Esophagus squamous epithelium (tissue), 5 donors: ENCODE data around the gene DENR. TPM values are rescaled to one million over a fixed set of nuclear protein-coding genes. Genes with fewer than 3 reads are reported as not detected.

ENCODE experiments used
- DNase-seq: peaks from one replicate; lab custom pipeline; 2025; lab: John Stamatoyannopoulos, UW
- H3K27ac ChIP-seq, 4 donors: fragments of 200-600 bp; sonication (generic); one replicate each; pipeline ENCODE4 v1.5.1; 2016 to 2019; ENCODE audit warnings: mild to moderate bottlenecking in 1 of 4
- H3K27me3 ChIP-seq, 4 donors: fragments of 200-600 bp; sonication (generic); 1 replicate in 3 of 4; 2 replicates in 1 of 4; pipeline versions ENCODE4 v1.5.1 to v1.6.0; 2017 to 2021; ENCODE audit warnings: antibody characterized with exemption in 1 of 4
- H3K36me3 ChIP-seq, 3 donors: fragments of 200-600 bp; sonication (generic); one replicate each; pipeline ENCODE4 v1.5.1; 2016 to 2019
- H3K4me1 ChIP-seq, 3 donors: fragments of 200-600 bp; sonication (generic); one replicate each; pipeline ENCODE4 v1.5.1; 2017 to 2019
- H3K4me3 ChIP-seq, 4 donors: fragments of 200-600 bp; sonication (generic); 1 replicate in 3 of 4; 2 replicates in 1 of 4; pipeline ENCODE4 v1.5.1; 2016 to 2019; ENCODE audit warnings: mild to moderate bottlenecking in 2 of 4, moderate library complexity in 1 of 4
- H3K9me3 ChIP-seq, 3 donors: fragments of 200-600 bp; sonication (generic); one replicate each; pipeline ENCODE4 v1.5.1; 2016 to 2019
- POLR2A ChIP-seq, 4 donors: fragments of 450-650 bp; IDR thresholded peaks; one replicate each; pipeline ENCODE4 v1.6.1; 2017; ENCODE audit warnings: antibody characterized with exemption in 4 of 4, mild to moderate bottlenecking in 4 of 4, moderate library complexity in 3 of 4
- WGBS, 2 donors: methylation state at CpG; one replicate each; pipeline ENCODE4 v1.1.5; 2018; 5-methylcytosine and 5-hydroxymethylcytosine counted together
- intact Hi-C: fragments of 100-400 bp; cut with DNase I; formaldehyde crosslinking; loops from one replicate; pipeline ENCODE4 v1.15.0; 2022
- total RNA-seq, 4 donors: library from RNA; depleted of rRNA; stranded (reverse); fragments of >200 nt; gene quantifications; one replicate each; pipeline ENCODE4 v1.1.0, GENCODE V29; 2016
- TF ChIP-seq, protein P1 (sequence below), 6 experiments: fragments of 450-650 bp in 4 of 6; fragments of 200-600 bp in 2 of 6; sonication (generic) in 2 of 6; IDR thresholded peaks; one replicate each; pipeline ENCODE4 v1.5.1; 2016 to 2019; ENCODE audit warnings: antibody characterized with exemption in 6 of 6, mild to moderate bottlenecking in 4 of 6, moderate library complexity in 4 of 6
- donor health status: DM: yes; HTN: yes; CAD: no.

DENR gene
- total RNA-seq, 4 donors from 2014 or later: 23.3 to 40.1 (median 32.3) TPM

DNA sequence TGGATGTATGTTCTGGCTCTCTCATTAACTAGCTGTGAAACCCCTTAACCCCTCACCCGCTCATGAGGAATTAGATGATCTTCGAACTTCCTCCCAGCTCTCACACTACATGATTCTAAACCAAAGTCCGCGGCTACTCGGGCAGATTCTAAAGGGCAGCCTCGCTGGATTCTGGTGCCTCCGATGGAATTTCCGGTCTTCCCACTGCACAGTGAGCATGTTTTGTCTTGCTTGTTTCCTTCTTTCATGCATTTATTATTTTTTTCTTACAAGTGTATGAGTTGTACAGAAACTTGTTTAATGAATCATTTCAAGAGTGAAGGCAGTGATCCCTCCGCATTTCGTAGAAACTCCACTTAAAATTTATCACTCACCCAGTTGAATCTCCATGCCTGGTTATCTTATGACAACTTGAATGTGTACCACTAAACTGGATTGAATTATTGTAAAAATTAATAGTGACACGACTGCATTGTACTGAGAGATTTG is 31.5 kb upstream of the DENR start:
- DNase-seq: no peak
- TF ChIP-seq, protein P1, sequence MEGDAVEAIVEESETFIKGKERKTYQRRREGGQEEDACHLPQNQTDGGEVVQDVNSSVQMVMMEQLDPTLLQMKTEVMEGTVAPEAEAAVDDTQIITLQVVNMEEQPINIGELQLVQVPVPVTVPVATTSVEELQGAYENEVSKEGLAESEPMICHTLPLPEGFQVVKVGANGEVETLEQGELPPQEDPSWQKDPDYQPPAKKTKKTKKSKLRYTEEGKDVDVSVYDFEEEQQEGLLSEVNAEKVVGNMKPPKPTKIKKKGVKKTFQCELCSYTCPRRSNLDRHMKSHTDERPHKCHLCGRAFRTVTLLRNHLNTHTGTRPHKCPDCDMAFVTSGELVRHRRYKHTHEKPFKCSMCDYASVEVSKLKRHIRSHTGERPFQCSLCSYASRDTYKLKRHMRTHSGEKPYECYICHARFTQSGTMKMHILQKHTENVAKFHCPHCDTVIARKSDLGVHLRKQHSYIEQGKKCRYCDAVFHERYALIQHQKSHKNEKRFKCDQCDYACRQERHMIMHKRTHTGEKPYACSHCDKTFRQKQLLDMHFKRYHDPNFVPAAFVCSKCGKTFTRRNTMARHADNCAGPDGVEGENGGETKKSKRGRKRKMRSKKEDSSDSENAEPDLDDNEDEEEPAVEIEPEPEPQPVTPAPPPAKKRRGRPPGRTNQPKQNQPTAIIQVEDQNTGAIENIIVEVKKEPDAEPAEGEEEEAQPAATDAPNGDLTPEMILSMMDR (IDR thresholded peaks at IDR 0.05): no peak
- Histone ChIP-seq H3K27ac (peak overlapping the region; percentile 75 to 94 (median 92)), H3K36me3 (no peaks in the 10 kb centered on the region), H3K4me3 (peak overlapping the region in 3 of 4 donors; percentile 2 to 20 (median 7)), H3K27me3 (no peaks in the 10 kb centered on the region), H3K9me3 (no peaks in the 10 kb centered on the region), H3K4me1 (peaks cover 10 to 48% (median 10%) of the 10 kb centered on the region in 3 donors)
- intact Hi-C loops: no loop called here
- 26 to 44% methylated on average over 11 of the region's 11 CpGs for WGBS, 2 donors

DNA sequence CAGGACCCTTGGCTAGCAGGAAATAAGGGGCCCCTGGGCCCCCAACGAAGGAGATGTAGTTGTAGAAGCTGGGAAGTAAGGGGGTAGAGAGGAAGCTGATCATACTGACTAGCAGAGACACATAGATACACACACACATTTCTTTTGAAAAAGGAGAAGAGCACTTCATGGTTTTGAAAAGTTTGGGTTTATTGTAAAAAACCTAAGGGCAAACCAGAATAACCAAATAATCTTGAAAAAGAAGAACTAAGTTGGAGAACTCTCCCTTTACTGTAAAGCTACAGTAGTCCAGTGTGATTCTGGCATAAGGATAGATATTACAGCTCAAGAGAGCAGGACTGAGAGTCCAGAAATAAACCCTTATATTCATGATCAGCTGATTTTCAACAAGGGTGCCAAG is 30.2 kb upstream of the DENR start:
- no peaks in the 10 kb centered on the region for H3K27me3 ChIP-seq
- TF ChIP-seq POLR2A (IDR thresholded peaks at IDR 0.05): no peak
- TF ChIP-seq, protein P1 (IDR thresholded peaks at IDR 0.05): no peak
- intact Hi-C loops: no loop called here

DNA sequence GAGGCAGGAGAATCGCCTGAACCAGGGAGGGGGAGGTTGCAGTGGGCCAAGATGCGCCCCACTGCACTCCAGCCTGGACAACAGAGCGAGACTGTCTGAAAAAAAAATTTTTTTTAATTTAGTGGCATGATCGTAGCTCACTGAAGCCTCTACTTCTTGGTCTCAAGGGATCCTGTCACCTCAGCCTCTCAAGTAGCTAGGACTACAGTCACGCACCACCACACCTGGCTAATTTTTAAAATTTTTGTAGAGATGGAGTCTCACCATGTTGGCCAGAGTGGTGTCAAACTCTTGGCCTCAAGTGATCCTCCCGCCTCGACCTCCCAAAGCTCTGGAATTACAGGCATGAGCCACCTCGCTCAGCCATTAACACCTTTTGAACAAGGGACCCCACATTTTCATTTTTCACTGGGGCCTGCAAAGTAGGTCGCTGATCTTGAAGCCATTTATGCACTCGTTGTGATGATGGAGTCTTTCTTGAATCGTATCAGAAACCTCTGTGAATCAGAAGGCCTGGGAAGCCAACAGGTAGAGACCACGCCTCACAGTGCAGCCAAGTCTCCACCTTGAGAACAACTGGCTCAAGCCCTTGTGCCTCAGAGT is 27.9 kb upstream of the DENR start:
- Histone ChIP-seq H3K4me3 (no peak overlapping the region), H3K27ac (no peak overlapping the region), H3K27me3 (peaks cover 0 to under 1% (median 0%) of the 10 kb centered on the region in 4 donors), H3K36me3 (no peaks in the 10 kb centered on the region), H3K9me3 (no peaks in the 10 kb centered on the region), H3K4me1 (peaks cover 10 to 47% (median 10%) of the 10 kb centered on the region in 3 donors)
- intact Hi-C loops: no loop called here
- no peak for TF ChIP-seq POLR2A (IDR thresholded peaks at IDR 0.05)
- TF ChIP-seq, protein P1 (IDR thresholded peaks at IDR 0.05): no peak
- no peak for DNase-seq
- WGBS, 2 donors: 84 to 86% methylated on average over 12 of the region's 12 CpGs

More for the DNA sequence above, 30.2 kb upstream of the DENR start:
- Histone ChIP-seq H3K36me3 (no peaks in the 10 kb centered on the region), H3K4me3 (no peak overlapping the region), H3K27ac (peak overlapping the region in 3 of 4 donors; percentile 91 to 94 (median 92)), H3K4me1 (peaks cover 10 to 52% (median 10%) of the 10 kb centered on the region in 3 donors), H3K9me3 (no peaks in the 10 kb centered on the region)
- DNase-seq: no peak
- WGBS, 2 donors: 64 to 67% methylated on average over 1 of the region's 1 CpG

DNA sequence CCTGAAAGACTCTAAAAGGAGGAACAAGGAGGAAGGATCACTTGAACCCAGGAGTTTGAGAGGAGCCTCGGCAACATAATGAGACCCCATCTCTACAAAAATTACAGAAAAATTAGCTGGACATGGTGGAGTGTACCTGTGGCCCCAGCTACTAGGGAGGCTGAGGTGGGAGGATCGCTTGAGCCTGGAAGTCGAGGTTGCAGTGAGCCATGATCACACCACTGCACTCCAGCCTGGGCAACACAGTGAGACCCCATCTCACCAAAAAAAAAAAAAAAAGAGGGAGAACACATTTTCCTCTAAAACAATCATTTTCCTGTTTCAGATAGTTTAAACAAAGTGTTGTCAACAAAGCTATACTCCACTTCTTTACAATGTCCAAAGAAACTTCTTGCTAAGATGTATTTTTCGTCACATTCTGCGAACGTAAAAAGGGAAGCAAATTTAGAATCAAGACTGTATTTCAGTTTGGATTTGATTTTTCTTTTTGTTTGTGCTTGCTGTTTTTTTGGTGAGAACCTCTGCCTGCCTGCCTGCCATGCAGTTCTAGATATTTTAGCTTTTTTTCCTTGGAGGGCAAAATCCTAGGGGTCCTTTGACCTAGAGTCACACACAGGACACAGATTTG is 27.1 kb upstream of the DENR start:
- no peak overlapping the region for H3K4me3 ChIP-seq
- intact Hi-C loops: no loop called here
- peaks cover 0 to 4% (median 0%) of the 10 kb centered on the region in 4 donors for H3K27me3 ChIP-seq
- DNase-seq: no peak
- H3K27ac ChIP-seq: peak overlapping the region in 3 of 4 donors; percentile 2 to 26 (median 10)
- no peaks in the 10 kb centered on the region for H3K9me3 ChIP-seq
- TF ChIP-seq, protein P1 (IDR thresholded peaks at IDR 0.05): no peak
- no peak for TF ChIP-seq POLR2A (IDR thresholded peaks at IDR 0.05)
- peaks cover 4 to 38% (median 5%) of the 10 kb centered on the region in 3 donors for H3K4me1 ChIP-seq
- WGBS, 2 donors: 56 to 77% methylated on average over 6 of the region's 6 CpGs
- no peaks in the 10 kb centered on the region for H3K36me3 ChIP-seq

DNA sequence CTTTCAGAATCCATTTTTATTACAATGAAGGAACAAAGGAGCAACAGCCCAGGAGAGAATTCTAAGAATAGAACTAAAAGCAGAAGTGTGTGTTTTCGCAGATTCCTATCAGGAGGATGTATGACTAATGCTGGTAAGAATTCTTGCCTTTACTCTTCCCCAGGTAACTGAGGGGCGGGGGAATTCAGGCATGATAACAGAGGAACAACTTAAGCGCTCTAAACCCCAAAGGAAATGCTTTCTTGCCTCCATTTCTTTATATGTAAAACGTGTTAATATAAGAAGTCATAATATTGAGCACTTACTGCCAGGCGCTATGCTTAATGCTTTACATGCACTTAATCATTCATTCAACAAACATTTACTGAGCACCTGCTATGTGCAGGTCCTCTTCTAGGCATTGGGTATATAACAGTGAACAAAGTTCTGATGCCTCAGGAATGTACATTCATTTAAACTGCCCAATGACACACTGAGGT is 26.5 kb upstream of the DENR start:
- no peak for DNase-seq
- 20 to 21% methylated on average over 5 of the region's 5 CpGs for WGBS, 2 donors
- no peak for TF ChIP-seq POLR2A (IDR thresholded peaks at IDR 0.05)
- TF ChIP-seq, protein P1 (IDR thresholded peaks at IDR 0.05): no peak
- no peaks in the 10 kb centered on the region for H3K36me3 ChIP-seq
- intact Hi-C loops: no loop called here
- H3K9me3 ChIP-seq: no peaks in the 10 kb centered on the region
- H3K4me1 ChIP-seq: peaks cover 4 to 33% (median 5%) of the 10 kb centered on the region in 3 donors
- peak overlapping the region in 3 of 4 donors; percentile 2 to 26 (median 10) for H3K27ac ChIP-seq
- peaks cover 0 to 4% (median 0%) of the 10 kb centered on the region in 4 donors for H3K27me3 ChIP-seq
- no peak overlapping the region for H3K4me3 ChIP-seq
